GM18873 (cell line): ENCODE results near the gene FBP2.

Source experiments
- ATAC-seq: cut with Tn5 transposase; IDR thresholded peaks from one replicate; pipeline ENCODE4 v1.9.1; 2021; ENCODE audit warnings: mild to moderate bottlenecking, moderate library complexity, moderate number of reproducible peaks; ENCODE audit not compliant: unreplicated experiment, low FRiP score

FBP2 gene

GRCh38 chr9:94593459-94594345 is at the start of gene FBP2:
TSS of gene FBP2 (minus strand) at chr9:94593824. CDS start at chr9:94593726, 98 bp downstream.
- ATAC-seq, result no peak

- ATAC-seq, result no peak
Observed at GRCh38 chr9:94643176-94643575, 49.6 kb upstream of the FBP2 start.

DNA sequence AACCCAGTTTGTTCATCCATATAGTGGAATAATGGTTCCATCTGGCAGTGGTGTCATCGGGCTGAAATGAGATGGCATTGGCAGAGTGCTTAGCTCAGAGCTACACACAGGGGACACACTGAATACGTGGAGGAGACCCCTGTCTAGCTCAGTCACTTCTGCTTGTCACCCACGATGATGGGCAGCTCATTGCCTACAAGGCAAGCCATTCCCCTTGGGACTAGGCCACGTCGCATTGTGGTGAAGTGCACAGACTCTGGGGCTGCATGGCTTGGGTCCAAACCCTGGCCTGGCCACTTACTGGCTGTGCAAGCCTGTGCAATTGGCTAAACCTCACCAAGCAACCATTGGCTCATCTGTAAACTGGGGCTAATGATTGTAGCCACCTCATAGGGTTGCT is 48.9 kb upstream of the FBP2 start:
- no peak for ATAC-seq

DNA sequence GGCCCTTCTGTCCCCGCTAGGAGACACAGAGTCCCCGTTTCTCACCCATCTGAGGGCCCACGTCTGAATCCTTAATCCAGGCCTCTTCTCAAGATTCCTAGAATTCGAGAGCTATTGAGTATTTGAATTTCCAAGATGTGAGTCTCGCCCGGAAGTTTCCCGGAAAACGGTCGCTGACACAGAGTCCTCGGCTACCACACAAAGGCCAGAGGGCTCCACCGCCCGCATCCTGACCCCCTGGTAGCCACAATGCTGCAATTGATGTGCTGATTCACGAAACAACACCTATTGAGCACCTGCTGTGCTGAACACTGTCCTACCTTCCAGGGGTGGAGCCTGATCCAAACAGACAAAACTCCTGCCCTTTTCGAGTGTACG is 46.4 kb upstream of the FBP2 start:
- ATAC-seq, result no peak

GRCh38 chr9:94639061-94639998 is 45.7 kb upstream of the FBP2 start, which contains the start of gene FBP1:
TSS of gene FBP1 (minus strand) at chr9:94639518. CDS start at chr9:94639310, 208 bp downstream.
- ATAC-seq, result no peak

GRCh38 chr9:94638335-94639060 is 44.9 kb upstream of the FBP2 start:
- ATAC-seq, result no peak

- ATAC-seq, result no peak
Observed at GRCh38 chr9:94632737-94633136, 39.1 kb upstream of the FBP2 start.

- no peak for ATAC-seq
Observed at GRCh38 chr9:94631599-94631998, 38.0 kb upstream of the FBP2 start.

DNA sequence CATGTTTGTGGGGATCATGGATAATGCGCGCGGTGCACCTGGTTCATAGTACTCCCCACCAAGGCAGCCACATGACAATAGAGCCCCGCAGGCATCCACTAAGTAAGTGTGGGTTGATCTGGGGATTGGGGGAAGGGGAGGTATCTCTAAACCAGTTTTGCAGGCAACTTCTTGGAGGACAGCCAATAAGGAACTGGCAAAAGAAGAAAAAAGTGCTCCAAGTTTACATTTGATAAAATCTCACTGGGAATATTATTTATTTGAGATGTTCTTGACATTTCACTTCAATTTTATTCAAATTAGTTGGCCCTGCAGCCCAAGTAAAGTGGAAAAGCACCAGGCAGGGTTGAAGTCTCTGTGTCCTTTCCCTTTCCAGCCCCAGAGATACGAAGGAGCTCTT is 37.2 kb upstream of the FBP2 start:
- ATAC-seq, result no peak

DNA sequence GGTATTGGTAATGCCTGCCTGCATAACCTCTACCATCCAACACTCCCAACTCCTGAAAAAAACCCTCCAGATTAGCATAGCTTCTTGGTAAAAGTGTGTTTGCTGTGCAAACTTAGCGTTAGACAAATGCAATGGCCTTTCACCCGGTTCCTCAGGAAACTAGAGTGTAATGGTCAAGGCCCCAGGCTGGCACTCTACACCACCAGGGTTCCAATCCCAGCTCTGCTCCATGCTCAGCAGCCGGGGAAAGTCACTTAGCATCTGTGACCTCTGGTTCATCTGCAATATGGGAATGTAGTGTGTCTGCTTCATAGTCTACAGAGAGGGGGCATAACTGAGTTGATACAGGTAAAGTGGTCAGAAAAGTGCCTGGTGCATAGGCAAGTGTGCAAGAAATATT is 36.7 kb upstream of the FBP2 start:
- no peak for ATAC-seq

DNA sequence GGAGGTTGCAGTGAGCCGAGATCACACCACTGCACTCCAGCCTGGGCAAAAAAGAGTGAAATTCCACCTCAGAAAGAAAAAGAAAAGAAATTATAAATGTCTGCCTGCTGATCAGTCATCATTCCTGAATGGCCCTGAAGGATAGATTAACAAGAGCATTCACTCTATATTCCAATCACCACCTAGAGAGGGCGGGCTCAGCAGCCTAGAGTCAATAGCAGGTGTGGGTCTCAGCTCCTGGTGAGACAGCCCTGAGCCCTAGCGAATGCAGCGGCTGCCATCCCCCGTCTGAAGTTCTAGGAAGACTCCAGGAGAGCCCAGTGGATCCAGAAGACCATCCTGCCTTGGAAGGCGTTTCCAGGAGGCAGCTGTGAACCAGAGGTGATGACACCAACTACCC is 33.7 kb upstream of the FBP2 start:
- ATAC-seq, result no peak

DNA sequence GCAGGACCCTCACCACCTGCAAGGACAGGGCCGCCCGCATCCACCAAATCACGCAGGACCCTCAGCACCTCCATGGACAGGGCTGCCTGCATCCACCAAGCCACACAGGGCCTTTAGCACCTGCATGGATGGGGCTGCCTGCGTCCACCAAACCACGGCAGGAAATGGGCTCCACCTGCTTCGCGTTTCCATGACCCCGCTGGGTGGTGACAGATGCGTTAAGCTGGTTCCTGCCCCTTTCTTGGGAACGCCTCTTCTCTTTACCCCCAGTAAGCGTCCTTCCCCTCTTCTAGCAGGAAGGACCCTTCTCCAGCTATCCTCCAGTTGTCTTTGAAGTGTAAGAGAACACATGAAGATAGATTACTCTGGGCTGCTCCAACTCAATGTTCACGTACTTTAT is 32.2 kb upstream of the FBP2 start:
- no peak for ATAC-seq

DNA sequence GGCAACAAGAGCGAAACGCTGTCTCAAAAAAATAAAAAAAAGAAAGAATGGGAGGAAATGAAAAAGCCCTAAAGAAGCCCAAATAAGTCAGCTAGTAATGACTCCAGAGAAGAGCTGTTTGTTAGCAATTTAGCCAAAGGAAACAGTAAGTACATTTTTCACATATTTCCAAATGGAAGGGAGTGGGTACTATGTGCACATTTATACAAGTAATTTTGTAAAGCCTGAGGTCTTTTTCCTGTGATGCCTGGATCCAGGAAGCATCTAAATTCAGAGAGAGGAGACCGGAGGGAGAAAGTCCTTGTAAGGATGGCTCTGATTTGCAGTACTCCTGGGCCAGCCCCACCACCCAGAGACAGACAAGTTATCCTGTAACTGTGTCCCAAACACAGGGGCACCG is 31.0 kb upstream of the FBP2 start:
- ATAC-seq, result no peak

- no peak for ATAC-seq
Observed at GRCh38 chr9:94623253-94623652, 29.6 kb upstream of the FBP2 start.

GRCh38 chr9:94622087-94622800 is 28.6 kb upstream of the FBP2 start:
- no peak for ATAC-seq

GRCh38 chr9:94619026-94619425 is 25.4 kb upstream of the FBP2 start:
- no peak for ATAC-seq

- ATAC-seq, result no peak
Observed at GRCh38 chr9:94613003-94613402, 19.4 kb upstream of the FBP2 start.

DNA sequence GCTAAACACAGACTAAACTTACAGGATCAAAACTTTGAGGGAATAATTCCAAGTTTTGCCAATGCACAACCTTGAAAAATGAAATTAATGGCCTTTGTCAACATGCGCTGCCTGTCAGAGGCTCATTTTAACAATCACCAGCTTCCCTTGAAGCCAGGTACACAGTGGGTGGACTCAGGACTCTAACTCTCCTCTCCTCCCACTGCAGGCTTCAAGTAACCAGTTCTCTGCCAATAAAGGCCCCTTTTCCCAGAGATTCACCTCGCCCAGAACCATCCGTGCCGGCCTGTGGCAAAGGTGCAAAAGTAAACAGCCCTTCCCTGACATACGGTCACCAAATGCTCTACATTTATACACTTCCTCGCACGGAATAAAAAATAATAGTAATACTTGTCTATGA is 18.4 kb upstream of the FBP2 start:
- no peak for ATAC-seq

- ATAC-seq, result no peak
Observed at GRCh38 chr9:94611638-94612068, 18.0 kb upstream of the FBP2 start.

DNA sequence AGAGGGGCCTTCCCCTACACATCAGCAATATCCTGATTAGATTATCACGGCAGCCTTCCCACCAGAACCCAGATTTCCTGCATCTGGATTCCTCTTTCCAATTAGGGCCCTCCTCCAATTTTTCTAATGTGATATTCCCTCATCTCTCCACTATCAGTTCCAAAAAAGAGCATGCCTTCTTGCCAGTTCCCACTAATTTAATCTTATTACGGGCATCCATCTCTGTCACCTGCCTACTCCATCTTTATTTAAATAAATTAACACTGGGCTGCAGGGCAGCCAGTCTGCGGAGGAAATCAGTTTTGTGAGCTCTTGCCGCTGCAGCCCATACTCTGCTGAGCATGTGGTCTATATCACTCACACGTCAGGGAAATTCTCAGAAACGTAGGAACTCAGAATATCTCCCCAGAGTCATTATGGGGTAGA is 16.6 kb upstream of the FBP2 start:
- ATAC-seq, result no peak
